Smooth muscle cell (in vitro differentiated cells): Measurements from ENCODE around the gene JAKMIP2. TPM values are rescaled to one million over a fixed set of nuclear protein-coding genes. Genes with fewer than 3 reads are reported as not detected.
"Not testable (repeated sequence)": the region's sequence is repeated elsewhere in the genome, so short reads cannot be mapped to it uniquely, and the experiment has no call there.

ENCODE experiments used
- DNase-seq: peaks from one replicate; lab custom pipeline; 2025; ENCODE audit not compliant: unreplicated experiment; lab: John Stamatoyannopoulos, UW
- H2AFZ ChIP-seq: fragments of 200-600 bp; sonication (generic); 2 replicates; pipeline ENCODE4 v1.6.0; 2016; ENCODE audit warnings: antibody characterized with exemption, low read depth, mild to moderate bottlenecking
- H3F3A ChIP-seq: fragments of 200-600 bp; sonication (generic); 2 replicates; pipeline ENCODE4 v1.6.0; 2017; ENCODE audit warnings: antibody characterized with exemption, low read depth
- H3K27ac ChIP-seq: fragments of 200-600 bp; sonication (generic); 2 replicates; pipeline ENCODE4 v1.5.1; 2016; ENCODE audit warnings: low read depth, mild to moderate bottlenecking
- H3K27me3 ChIP-seq: fragments of 200-600 bp; sonication (generic); 2 replicates; pipeline ENCODE4 v1.6.1; 2016; ENCODE audit warnings: low read depth, mild to moderate bottlenecking
- H3K36me3 ChIP-seq: fragments of 200-600 bp; sonication (generic); 2 replicates; pipeline ENCODE4 v1.5.1; 2016; ENCODE audit warnings: low read depth
- H3K4me1 ChIP-seq: fragments of 200-600 bp; sonication (generic); 2 replicates; pipeline ENCODE4 v1.5.1; 2016; ENCODE audit warnings: low read depth
- H3K4me2 ChIP-seq: fragments of 200-600 bp; sonication (generic); 2 replicates; pipeline ENCODE4 v1.6.0; 2016; ENCODE audit warnings: mild to moderate bottlenecking
- H3K4me3 ChIP-seq: fragments of 200-600 bp; sonication (generic); 2 replicates; pipeline ENCODE4 v1.5.1; 2016; ENCODE audit warnings: mild to moderate bottlenecking
- H3K79me2 ChIP-seq: fragments of 200-600 bp; sonication (generic); 2 replicates; pipeline ENCODE4 v1.6.0; 2016; ENCODE audit warnings: low read depth, mild to moderate bottlenecking
- H3K9ac ChIP-seq: fragments of 200-600 bp; sonication (generic); 2 replicates; pipeline ENCODE4 v1.6.0; 2016; ENCODE audit warnings: low read depth
- H3K9me3 ChIP-seq: fragments of 200-600 bp; sonication (generic); replicated peaks from 2 replicates; pipeline ENCODE4 v1.5.1; 2016; ENCODE audit warnings: low read depth
- H4K20me1 ChIP-seq: fragments of 200-600 bp; sonication (generic); 2 replicates; pipeline ENCODE4 v1.6.0; 2016; ENCODE audit warnings: low read depth
- CTCF ChIP-seq: fragments of 200-600 bp; sonication (generic); IDR thresholded peaks from 2 replicates; pipeline ENCODE4 v1.5.1; 2017; ENCODE audit warnings: borderline replicate concordance, mild to moderate bottlenecking, antibody characterized with exemption; ENCODE audit not compliant: insufficient read depth, poor library complexity, severe bottlenecking
- WGBS: methylation state at CpG from one replicate; pipeline ENCODE4 v1.1.7; 2016; ENCODE audit warnings: low lambda C conversion rate; 5-methylcytosine and 5-hydroxymethylcytosine counted together
- polyA plus RNA-seq: library from polyadenylated mRNA; unstranded; fragments of >200 nt; fragmentation: Nextera tagmentation; extraction: Ambion mirVana; gene quantifications from 2 replicates; pipeline ENCODE4 v1.2.1, GENCODE V29; 2016
- total RNA-seq: library from RNA; depleted of rRNA; stranded (reverse); fragments of >200 nt; gene quantifications from 2 replicates; pipeline ENCODE4 v1.2.3, GENCODE V29; 2014

The JAKMIP2 gene
- total and polyA plus RNA-seq, 2 experiments from 2014 or later, result 2.9 to 7.6 TPM

GRCh38 chr5:147591120-147591519 lies 191.4 kb downstream of the JAKMIP2 start:
- no peaks in the 10 kb centered on the region for H3K36me3 ChIP-seq
- no peak overlapping the region for H3K27ac ChIP-seq
- H3K9me3 ChIP-seq, result no peaks in the 10 kb centered on the region
- H3K9ac ChIP-seq, result no peak overlapping the region
- no peaks in the 10 kb centered on the region for H3F3A ChIP-seq
- no peaks in the 10 kb centered on the region for H3K79me2 ChIP-seq
- no peaks in the 10 kb centered on the region for H3K27me3 ChIP-seq
- H2AFZ ChIP-seq, result no peak overlapping the region
- DNase-seq, result no peak
- H4K20me1 ChIP-seq, result no peaks in the 10 kb centered on the region
- H3K4me3 ChIP-seq, result no peak overlapping the region
- WGBS, result 93% methylated on average over 1 of the region's 1 CpG
- no peaks in the 10 kb centered on the region for H3K4me1 ChIP-seq
- no peak for TF ChIP-seq CTCF
- H3K4me2 ChIP-seq, result no peak overlapping the region

- H3F3A ChIP-seq, result no peaks in the 10 kb centered on the region
- no peak overlapping the region for H3K27ac ChIP-seq
- H3K27me3 ChIP-seq, result no peaks in the 10 kb centered on the region
- H4K20me1 ChIP-seq, result no peaks in the 10 kb centered on the region
- no peak overlapping the region for H3K4me2 ChIP-seq
- no peaks in the 10 kb centered on the region for H3K36me3 ChIP-seq
- DNase-seq, result no peak
- no peak overlapping the region for H3K9ac ChIP-seq
- H3K4me1 ChIP-seq, result no peaks in the 10 kb centered on the region
- no peak for TF ChIP-seq CTCF
- H3K9me3 ChIP-seq, result no peaks in the 10 kb centered on the region
- H2AFZ ChIP-seq, result no peak overlapping the region
- no peak overlapping the region for H3K4me3 ChIP-seq
- H3K79me2 ChIP-seq, result no peaks in the 10 kb centered on the region
Observed at GRCh38 chr5:147590096-147590495, 192.4 kb downstream of the JAKMIP2 start.

- Histone ChIP-seq H3K4me3 (no peak overlapping the region), H3K9me3 (no peaks in the 10 kb centered on the region), H3F3A (no peaks in the 10 kb centered on the region), H3K27ac (no peak overlapping the region), H3K27me3 (no peaks in the 10 kb centered on the region), H3K36me3 (no peaks in the 10 kb centered on the region), H3K4me2 (no peak overlapping the region), H2AFZ (no peak overlapping the region), H3K79me2 (no peaks in the 10 kb centered on the region), H3K4me1 (no peaks in the 10 kb centered on the region), H3K9ac (no peak overlapping the region), H4K20me1 (no peaks in the 10 kb centered on the region)
- 100% methylated on average over 1 of the region's 1 CpG for WGBS
- no peak for DNase-seq
- no peak for TF ChIP-seq CTCF
Observed at GRCh38 chr5:147586832-147587231, 195.7 kb downstream of the JAKMIP2 start.

- Histone ChIP-seq H3K9me3 (no peaks in the 10 kb centered on the region), H3K4me3 (no peak overlapping the region), H3K4me2 (no peak overlapping the region), H3K27ac (no peak overlapping the region), H3K4me1 (no peaks in the 10 kb centered on the region), H3K9ac (no peak overlapping the region), H3K36me3 (no peaks in the 10 kb centered on the region), H3F3A (no peaks in the 10 kb centered on the region), H2AFZ (no peak overlapping the region), H3K27me3 (no peaks in the 10 kb centered on the region), H3K79me2 (no peaks in the 10 kb centered on the region), H4K20me1 (no peaks in the 10 kb centered on the region)
- DNase-seq, result no peak
- WGBS, result 82% methylated on average over 4 of the region's 4 CpGs
- no peak for TF ChIP-seq CTCF
Observed at GRCh38 chr5:147586221-147586620, 196.3 kb downstream of the JAKMIP2 start.

DNA sequence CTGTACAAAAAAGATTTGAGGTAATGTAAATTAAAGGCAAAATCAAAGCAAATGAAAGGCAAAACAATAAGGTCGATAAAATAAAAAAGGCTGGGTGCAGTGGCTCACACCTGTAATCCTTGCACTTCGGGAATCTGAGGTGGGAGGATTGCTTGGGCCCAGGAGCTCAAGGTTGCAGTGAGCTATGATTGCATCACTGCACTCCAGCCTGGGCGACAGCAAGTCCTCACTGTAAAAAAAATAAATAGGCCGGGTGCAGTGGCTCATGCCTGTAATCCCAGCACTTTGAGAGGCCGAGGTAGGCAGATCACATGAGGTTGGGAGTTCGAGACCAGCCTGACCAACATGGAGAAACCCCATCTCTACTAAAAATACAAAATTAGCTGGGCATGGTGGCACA lies 200.3 kb downstream of the JAKMIP2 start:
- not testable (repeated sequence) for H3K4me3 ChIP-seq, H4K20me1 ChIP-seq, H2AFZ ChIP-seq, H3K4me2 ChIP-seq, H3K9me3 ChIP-seq, H3F3A ChIP-seq, H3K36me3 ChIP-seq, DNase-seq, H3K9ac ChIP-seq, H3K27ac ChIP-seq, H3K4me1 ChIP-seq, H3K79me2 ChIP-seq, H3K27me3 ChIP-seq
- WGBS, result 80% methylated on average over 6 of the region's 6 CpGs

GRCh38 chr5:147580418-147580817 lies 202.1 kb downstream of the JAKMIP2 start:
- 91% methylated on average over 7 of the region's 7 CpGs for WGBS
- H3K27me3 ChIP-seq, H3K36me3 ChIP-seq, DNase-seq, H2AFZ ChIP-seq, H4K20me1 ChIP-seq, H3K4me2 ChIP-seq, H3K79me2 ChIP-seq, H3K9ac ChIP-seq, H3K27ac ChIP-seq, H3K9me3 ChIP-seq, H3K4me3 ChIP-seq, H3F3A ChIP-seq: not testable (repeated sequence)
- peaks cover 12% of the 10 kb centered on the region for H3K4me1 ChIP-seq
